Measurements from ENCODE around the gene BAIAP2. TPM values are rescaled to one million over a fixed set of nuclear protein-coding genes. Genes with fewer than 3 reads are reported as not detected.

The BAIAP2 gene
- total and polyA plus RNA-seq, 2 of the 13 experiments (the other 11 are each of a cell fraction or from before 2014, with no cell fraction given) = 22.5 to 24.0 TPM

DNA sequence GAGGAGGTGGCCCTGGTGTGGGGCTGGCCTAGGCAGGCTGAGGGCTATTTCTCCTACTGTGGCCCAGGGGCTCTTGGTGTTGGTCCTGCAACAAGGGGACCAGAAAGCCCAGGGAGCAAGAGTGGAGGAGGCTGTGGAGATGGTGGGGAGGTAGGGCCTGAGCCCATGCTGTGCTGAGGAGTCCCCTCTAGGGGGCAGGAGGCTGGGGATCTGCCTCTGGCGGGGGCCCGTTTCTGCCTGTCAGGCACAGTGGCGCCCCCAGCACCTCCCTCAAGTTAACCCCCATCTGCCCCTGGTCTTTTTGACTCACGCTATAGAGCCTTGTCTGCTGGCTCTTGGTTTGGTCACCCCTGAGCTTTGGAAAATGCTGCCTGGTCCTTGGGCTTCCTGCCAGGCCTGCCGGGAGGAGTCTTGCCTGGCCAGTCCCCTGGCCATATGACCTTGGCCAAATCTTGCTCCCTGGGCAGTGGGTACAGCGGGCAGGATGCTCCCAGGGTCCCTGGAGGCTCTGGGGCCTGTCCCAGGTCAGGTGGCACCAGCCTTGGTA is 5.9 kb downstream of the BAIAP2 start (continued):
- TF ChIP-seq ZNF567 (CRISPR knock-in tag; IDR thresholded peaks at IDR 0.05; ENCODE audit: borderline replicate concordance) (no peak), PHB2 (IDR thresholded peaks at IDR 0.05; ENCODE audit: partially characterized antibody) (no peak), KMT2B (CRISPR knock-in tag; IDR thresholded peaks at IDR 0.05) (no peak), KAT8 (CRISPR knock-in tag; IDR thresholded peaks at IDR 0.05) (0 out of 2 replicates have a peak, but pooled peaks have one; percentile 32), MIXL1 (CRISPR knock-in tag; IDR thresholded peaks at IDR 0.05) (no peak), ZNF451 (CRISPR knock-in tag; IDR thresholded peaks at IDR 0.05) (no peak), SRSF1 (optimal IDR thresholded peaks at IDR 0.05; ENCODE audit: low read depth, low read length) (peak; percentile 54), ZNF343 (CRISPR knock-in tag; IDR thresholded peaks at IDR 0.05) (0 out of 2 replicates have a peak, but pooled peaks have one; percentile 39), HNRNPH1 (optimal IDR thresholded peaks at IDR 0.05; ENCODE audit: low read depth, low read length) (no peak), HNRNPL (IDR thresholded peaks at IDR 0.05; ENCODE audit: low read depth, low read length) (0 out of 2 replicates have a peak, but pooled peaks have one; percentile 64), JUN (CRISPR knock-in tag; IDR thresholded peaks at IDR 0.05) (no peak), DMAP1 (CRISPR knock-in tag; IDR thresholded peaks at IDR 0.05) (no peak), ELF3 (CRISPR knock-in tag; IDR thresholded peaks at IDR 0.05) (0 out of 2 replicates have a peak, but pooled peaks have one; percentile 19)
- TF ChIP-seq, protein P1, sequence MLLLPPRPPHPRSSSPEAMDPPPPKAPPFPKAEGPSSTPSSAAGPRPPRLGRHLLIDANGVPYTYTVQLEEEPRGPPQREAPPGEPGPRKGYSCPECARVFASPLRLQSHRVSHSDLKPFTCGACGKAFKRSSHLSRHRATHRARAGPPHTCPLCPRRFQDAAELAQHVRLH (CRISPR knock-in tag; IDR thresholded peaks at IDR 0.05; ENCODE audit: borderline replicate concordance, low read depth) = peak; percentile 49; the same call in 1 of the 2 replicates
- TF ChIP-seq, protein P2, sequence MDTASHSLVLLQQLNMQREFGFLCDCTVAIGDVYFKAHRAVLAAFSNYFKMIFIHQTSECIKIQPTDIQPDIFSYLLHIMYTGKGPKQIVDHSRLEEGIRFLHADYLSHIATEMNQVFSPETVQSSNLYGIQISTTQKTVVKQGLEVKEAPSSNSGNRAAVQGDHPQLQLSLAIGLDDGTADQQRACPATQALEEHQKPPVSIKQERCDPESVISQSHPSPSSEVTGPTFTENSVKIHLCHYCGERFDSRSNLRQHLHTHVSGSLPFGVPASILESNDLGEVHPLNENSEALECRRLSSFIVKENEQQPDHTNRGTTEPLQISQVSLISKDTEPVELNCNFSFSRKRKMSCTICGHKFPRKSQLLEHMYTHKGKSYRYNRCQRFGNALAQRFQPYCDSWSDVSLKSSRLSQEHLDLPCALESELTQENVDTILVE (CRISPR knock-in tag; IDR thresholded peaks at IDR 0.05) = no peak
- TF ChIP-seq, protein P3, sequence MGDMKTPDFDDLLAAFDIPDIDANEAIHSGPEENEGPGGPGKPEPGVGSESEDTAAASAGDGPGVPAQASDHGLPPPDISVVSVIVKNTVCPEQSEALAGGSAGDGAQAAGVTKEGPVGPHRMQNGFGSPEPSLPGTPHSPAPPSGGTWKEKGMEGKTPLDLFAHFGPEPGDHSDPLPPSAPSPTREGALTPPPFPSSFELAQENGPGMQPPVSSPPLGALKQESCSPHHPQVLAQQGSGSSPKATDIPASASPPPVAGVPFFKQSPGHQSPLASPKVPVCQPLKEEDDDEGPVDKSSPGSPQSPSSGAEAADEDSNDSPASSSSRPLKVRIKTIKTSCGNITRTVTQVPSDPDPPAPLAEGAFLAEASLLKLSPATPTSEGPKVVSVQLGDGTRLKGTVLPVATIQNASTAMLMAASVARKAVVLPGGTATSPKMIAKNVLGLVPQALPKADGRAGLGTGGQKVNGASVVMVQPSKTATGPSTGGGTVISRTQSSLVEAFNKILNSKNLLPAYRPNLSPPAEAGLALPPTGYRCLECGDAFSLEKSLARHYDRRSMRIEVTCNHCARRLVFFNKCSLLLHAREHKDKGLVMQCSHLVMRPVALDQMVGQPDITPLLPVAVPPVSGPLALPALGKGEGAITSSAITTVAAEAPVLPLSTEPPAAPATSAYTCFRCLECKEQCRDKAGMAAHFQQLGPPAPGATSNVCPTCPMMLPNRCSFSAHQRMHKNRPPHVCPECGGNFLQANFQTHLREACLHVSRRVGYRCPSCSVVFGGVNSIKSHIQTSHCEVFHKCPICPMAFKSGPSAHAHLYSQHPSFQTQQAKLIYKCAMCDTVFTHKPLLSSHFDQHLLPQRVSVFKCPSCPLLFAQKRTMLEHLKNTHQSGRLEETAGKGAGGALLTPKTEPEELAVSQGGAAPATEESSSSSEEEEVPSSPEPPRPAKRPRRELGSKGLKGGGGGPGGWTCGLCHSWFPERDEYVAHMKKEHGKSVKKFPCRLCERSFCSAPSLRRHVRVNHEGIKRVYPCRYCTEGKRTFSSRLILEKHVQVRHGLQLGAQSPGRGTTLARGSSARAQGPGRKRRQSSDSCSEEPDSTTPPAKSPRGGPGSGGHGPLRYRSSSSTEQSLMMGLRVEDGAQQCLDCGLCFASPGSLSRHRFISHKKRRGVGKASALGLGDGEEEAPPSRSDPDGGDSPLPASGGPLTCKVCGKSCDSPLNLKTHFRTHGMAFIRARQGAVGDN (CRISPR knock-in tag; IDR thresholded peaks at IDR 0.05) = peak; percentile 53; the same call in 1 of the 2 replicates
- TF ChIP-seq, protein P4, sequence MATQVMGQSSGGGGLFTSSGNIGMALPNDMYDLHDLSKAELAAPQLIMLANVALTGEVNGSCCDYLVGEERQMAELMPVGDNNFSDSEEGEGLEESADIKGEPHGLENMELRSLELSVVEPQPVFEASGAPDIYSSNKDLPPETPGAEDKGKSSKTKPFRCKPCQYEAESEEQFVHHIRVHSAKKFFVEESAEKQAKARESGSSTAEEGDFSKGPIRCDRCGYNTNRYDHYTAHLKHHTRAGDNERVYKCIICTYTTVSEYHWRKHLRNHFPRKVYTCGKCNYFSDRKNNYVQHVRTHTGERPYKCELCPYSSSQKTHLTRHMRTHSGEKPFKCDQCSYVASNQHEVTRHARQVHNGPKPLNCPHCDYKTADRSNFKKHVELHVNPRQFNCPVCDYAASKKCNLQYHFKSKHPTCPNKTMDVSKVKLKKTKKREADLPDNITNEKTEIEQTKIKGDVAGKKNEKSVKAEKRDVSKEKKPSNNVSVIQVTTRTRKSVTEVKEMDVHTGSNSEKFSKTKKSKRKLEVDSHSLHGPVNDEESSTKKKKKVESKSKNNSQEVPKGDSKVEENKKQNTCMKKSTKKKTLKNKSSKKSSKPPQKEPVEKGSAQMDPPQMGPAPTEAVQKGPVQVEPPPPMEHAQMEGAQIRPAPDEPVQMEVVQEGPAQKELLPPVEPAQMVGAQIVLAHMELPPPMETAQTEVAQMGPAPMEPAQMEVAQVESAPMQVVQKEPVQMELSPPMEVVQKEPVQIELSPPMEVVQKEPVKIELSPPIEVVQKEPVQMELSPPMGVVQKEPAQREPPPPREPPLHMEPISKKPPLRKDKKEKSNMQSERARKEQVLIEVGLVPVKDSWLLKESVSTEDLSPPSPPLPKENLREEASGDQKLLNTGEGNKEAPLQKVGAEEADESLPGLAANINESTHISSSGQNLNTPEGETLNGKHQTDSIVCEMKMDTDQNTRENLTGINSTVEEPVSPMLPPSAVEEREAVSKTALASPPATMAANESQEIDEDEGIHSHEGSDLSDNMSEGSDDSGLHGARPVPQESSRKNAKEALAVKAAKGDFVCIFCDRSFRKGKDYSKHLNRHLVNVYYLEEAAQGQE (IDR thresholded peaks at IDR 0.05; ENCODE audit: borderline replicate concordance in 1 of 2, low read depth in 1 of 2, low read length in 2 of 2) = no peak
- TF ChIP-seq, protein P5, sequence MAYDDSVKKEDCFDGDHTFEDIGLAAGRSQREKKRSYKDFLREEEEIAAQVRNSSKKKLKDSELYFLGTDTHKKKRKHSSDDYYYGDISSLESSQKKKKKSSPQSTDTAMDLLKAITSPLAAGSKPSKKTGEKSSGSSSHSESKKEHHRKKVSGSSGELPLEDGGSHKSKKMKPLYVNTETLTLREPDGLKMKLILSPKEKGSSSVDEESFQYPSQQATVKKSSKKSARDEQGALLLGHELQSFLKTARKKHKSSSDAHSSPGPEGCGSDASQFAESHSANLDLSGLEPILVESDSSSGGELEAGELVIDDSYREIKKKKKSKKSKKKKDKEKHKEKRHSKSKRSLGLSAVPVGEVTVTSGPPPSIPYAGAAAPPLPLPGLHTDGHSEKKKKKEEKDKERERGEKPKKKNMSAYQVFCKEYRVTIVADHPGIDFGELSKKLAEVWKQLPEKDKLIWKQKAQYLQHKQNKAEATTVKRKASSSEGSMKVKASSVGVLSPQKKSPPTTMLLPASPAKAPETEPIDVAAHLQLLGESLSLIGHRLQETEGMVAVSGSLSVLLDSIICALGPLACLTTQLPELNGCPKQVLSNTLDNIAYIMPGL (CRISPR knock-in tag; IDR thresholded peaks at IDR 0.05; ENCODE audit: borderline replicate concordance in 1 of 2, low read depth in 1 of 2) = peak; percentile 54 to 61; a peak in 2 of 4 replicates
